ENCODE data around the gene NOC4L. TPM values are rescaled to one million over a fixed set of nuclear protein-coding genes. Genes with fewer than 3 reads are reported as not detected.

Gene NOC4L
- total RNA-seq, 1 experiment from 2014 or later, result 13.4 TPM

DNA sequence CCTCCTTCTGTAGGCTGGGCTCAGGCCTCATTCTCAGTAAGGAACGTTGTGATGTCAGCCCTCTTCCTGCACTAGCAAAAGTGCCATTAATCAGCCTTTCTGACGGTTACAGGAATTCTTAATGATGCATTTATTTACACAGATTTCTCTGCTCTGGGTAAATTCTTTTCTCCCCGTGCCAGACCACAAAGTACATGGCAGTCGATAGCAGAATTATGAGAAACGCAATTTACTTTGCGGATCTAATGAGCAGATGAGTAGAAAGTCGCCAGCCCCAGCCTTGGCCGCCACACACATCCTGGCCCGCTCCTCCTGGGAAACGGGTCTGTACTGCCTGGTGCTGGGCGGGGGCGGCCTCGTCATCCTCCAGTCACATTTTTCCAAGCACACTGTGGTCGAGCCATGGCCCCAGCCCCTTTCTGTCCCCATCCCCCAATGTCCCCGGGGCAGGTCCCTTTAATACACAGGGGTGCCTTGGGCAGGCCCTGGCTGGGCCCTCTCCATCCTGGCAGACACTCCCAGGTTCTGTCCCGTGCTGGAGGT is 25.9 kb downstream of the NOC4L start:
- DNase-seq (ENCODE audit: low spot score), result peak; percentile 84

DNA sequence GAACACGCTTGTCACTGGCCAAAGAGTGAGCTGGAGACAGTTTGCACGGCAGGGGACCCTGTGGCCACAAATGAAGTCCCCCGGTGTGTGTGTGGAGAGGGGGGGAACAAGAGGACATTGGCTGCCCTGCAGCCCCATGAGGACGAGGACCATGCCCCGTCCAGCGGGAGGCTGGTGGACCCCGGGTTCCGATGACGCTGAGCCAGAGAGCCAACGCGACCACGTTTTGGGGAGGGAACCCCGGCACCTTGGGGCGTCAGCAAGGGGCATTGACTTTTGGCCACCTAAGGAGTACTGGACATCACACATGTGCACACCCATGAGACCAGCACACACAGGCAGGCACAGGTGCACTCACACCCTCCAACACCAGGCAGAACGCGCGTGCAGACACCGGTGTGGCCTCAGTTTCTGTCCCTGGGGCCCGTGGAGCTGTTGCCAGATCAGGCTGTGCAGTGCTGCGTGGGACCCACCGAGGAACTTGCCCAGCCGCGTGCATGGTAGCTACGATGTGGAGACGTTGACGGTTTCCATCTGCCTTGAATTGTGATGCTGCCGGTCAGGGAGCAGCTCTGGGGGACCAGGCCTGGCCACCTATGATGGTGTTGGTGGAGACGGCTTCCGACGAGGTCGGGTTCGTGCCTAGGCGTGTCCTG is 26.5 kb downstream of the NOC4L start:
- DNase-seq (ENCODE audit: low spot score), result no peak

DNA sequence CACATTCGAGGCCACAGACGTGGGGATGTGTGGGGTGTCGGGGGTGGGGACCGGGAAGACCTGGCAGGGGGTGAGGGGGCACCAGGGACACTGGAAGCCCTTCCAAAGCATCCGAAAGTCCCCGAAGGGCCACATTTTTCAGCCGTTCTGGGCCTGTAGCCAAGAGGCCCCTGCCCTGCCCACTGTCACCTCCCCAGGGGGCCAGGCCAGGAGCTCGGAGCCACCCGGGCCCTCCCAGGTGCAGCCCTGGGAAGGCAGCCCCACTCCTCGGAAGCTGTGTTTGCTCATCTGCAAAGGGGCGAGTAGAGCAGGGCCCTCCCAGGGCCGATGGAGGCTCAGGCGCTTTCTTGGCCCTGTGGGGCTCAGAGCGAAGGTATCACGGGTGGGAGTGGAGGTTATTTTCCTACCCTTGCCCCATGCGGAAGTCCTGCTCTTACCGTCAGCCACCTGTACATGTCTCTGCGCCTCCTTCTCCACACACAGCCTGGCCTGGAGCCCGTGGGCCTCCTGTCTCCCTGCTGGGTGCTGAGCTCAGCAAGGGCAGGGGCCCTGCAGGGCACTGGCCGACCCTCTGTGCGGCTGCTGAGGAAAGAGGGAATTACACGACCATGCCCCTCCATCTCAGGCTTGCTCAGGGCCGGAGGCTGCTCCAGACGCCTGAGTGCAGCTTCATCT is 27.2 kb downstream of the NOC4L start:
- DNase-seq (ENCODE audit: low spot score), result no peak

DNA sequence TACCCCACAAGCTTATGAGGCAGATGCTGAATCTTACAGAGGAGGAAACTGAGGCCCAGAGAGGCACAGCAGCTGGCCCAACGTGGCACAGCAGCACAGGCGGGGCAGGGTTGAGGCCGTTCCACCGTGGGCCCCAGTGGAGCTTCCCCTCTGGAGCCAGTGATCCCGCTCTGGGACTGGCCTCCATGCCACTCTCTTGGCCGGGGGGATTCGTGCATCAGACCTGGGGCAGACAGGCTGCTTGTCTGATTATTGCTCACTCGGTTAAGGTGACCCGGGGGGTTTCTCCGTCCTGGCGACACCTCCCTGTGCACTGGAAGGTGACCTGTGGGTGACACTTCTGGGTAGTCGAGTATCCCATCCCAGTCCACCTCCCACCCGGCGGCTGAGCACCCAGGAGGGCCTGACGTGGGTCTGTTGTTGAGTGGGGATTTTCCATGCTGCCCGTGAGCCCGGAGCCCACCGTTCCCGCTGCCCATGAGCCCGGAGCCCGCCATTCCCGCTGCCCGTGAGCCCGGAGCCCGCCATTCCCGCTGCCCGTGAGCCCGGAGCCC is 27.8 kb downstream of the NOC4L start:
- DNase-seq (ENCODE audit: low spot score), result no peak

DNA sequence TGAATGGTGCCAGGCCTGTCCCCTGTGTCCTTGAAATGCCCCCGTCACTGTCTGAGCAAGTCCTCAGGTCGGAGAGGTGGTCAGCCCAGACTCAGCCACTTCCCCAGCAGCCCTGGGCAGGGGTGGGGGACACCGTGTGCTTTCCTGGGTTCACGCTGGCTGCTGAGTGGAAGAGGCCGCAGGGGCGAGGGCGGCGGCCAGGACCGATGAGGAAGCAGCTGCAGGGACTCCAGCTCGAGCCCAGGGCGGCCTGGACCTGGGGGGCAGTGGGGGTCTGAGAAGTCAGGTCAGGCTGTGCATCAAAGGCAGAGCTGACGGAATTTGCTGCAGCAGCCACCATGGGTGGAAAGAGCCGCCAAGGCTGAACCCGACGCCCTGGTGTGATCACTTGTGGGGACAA is 28.4 kb downstream of the NOC4L start:
- DNase-seq (ENCODE audit: low spot score), result no peak

DNA sequence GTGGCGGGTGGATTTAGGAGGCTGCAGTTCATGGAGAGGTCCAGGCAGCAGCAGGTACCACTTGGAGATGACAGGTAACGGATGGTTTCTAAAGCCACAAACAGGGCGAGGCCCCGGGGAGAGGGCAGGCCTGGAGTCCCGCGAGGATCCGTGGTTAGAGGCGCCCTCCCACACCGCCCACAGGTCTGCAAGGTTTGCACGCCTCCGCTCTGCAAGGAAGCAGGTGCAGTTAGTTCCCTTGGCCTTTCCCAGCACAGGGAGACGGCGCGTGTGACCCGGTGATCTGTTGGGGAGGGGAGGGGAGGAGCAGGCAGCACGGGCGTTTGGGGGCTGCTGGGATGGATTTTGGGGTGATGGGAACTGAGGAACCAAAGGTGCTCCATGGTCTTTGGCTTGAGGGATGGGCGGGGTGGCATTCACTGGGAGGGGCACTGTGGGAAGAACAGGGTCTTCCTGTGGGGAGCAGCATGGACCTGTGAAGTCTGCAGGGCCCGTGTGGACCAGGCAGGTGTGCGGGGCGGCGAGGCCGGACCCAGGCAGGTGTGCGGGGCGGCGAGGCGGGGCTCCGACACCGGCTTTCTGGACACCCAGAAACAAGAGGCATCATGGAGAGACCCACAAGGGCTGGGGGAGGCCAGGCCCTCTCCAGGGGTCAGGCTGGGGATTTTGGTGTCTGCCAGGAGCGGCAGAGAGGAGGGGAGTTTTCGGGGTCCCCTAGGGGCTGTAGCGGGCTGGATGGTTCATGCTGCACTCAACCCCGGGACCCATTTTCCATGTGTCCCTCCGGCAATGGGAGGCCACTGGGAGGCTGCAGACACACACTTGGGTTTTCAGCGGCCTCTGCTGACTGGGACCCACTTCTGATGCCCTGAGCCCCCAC is 29.1 kb downstream of the NOC4L start:
- DNase-seq (ENCODE audit: low spot score), result no peak

DNA sequence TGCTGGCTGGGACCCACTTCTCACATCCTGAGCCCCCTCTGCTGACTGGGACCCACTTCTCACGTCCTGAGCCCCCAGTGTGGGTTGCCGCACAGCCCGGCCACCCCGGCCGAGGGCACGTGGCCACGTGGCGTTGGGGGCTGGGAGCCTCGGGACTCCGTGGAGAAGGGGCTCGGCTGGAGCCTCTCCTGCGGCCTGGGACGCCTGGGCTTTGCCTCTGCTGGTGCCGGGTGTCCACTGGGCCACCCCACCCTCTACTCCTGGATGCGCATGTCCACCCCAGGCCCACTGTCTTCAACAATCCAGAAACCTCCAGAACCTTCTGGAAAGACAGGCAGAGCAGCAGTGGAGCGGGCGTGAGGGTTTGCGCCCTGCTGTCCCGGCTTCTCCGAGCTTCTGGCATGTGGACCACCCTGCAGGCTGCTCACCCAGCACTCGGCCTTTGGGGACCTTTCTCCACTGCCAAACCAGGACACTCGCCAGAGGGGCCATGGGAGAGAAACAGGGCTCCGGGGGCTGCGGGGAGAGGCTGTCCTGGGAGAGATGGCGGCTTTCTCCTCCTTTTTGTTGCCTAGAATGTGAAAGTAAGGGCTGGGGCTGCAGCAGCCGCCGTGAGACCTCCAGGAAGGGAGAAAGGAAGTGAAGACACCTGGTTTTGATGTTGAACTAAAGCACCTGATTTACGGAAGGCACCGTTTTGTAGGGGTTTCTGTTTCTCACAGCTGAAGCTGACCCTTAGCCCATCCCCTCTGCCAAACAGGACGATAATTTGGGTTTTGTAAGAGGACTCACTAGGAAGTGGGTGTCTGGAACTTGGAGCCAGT is 30.0 kb downstream of the NOC4L start:
- DNase-seq (ENCODE audit: low spot score), result no peak

DNA sequence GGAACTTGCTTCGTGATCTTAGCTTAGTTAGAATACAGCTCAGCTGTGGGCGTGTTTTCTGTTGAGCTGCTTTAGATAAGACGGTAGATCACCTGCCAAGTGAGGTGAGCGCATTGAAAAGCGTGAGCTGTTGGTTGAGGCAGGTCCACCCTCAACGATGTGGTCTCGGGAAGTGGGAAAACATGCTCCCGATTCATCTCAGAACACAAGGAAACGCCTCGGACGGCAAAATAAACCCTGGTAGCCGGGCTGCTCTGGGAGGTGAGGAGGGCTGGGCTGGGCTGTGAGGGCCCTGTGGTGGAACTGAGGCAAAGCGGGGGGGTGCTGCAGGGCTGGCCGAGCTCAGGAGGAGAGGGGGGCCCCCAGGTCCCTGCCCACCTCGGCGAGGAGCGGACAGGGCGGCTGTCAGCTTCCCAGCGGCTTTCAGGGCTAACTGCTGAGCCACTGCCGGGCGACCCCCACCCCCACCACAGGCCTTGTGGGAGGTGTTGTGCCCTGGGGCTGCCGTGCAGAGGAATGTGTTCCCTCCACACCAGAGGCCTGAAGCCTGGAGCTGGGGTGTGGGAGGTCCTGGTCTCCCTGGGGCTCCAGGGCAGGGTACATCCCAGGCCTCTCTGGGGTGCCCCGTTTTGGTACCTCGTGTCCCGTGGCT is 30.7 kb downstream of the NOC4L start:
- no peak for DNase-seq (ENCODE audit: low spot score)

DNA sequence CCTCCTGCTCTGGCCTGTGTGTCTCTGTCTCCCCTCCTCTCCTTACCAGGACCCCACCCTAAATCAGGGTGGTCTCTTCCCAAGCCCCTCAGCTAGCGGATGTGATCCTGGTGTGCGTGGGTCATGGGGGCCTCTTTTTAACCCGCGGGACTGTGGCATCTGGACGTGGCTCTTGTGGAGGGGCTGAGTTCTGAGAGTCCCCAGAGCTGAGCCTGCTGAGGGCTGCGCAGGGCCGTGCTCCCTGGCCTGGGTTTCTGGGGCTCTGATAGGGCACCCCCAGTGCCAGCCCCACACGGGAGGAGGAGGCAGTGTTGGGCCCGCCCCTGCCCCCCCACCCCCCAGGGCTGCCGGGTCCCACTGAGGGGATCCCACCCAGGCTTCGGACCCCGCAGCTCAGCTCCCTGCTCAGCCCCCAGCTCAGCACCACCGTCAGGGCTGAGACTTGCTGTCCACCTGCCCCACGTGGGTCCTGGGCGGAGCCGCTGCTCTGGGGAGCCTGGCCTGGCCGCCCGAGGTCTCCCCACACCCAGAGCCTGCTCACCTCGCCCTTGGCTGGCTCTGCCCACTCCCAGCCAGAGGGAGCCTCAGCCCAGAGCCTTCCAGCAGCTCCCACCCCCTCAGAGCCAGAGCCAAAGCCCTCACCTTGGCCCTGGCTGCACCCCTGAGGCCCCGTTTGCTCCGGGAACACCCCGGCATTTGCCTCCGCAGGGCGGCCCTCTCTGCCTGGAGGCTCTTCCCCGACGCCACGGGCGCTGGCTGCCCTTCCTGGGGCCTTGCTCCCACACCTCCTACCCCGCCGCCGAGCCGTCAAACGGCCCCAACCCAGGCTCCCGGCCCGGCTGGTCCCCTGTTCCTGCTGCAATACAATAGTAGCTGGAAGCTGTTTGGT is 31.5 kb downstream of the NOC4L start:
- DNase-seq (ENCODE audit: low spot score), result no peak

DNA sequence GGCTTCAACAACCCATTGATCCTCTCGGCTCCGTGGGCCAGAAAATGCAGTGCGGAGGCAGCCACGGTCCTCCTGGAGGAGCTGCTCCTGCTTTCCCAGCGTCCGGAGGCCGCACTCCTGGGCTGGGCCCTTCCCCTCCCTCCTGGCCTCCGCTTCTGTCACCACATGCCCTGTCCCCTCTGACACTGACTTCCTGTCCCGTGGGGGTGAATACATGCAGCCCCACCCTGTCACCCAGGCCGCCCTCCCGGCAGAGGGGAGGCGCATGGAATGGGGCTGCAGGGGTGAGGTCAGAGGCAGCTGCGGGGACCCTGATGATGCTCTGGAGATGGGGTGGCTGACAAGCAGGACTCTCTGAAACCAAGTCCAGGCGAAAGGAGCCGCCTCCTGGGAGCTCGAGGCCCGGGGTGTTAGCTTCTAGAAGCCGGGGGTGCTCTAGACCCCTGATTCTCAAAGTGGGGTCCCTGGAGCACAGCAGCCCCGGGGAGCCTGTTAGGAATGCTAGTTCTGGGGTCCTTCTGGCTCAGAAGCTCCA is 32.2 kb downstream of the NOC4L start:
- no peak for DNase-seq (ENCODE audit: low spot score)

DNA sequence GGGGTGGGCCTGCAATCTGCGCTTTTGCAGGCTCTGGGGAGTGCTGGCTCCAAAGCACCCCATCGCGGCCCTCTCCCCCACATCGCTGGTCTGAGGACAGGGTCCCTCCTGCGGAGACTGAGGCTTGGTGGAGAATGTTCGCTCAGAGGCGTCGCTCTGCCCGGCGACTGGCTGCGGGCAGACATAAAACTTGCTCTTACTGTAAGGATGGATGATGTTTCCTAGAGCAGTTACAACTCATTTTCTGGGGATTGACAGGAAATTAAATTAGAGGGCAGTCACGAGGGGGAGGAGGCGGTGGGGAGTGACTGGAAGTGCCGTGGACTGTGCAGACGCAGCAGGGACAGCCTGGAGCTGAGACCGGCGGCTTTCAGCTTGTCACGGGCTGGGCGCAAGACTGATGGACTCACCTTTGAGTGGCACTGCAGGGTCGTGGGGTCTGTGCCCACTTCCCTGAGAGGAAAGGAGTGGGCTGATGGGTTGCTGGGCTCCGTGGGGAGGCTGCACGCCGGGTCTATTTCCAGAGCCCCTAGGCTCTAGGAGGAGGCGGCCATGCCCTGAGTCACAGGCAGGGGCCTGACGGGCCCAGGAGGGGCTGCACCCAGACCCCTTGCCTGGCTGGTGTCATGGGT is 32.8 kb downstream of the NOC4L start:
- DNase-seq (ENCODE audit: low spot score), result no peak

DNA sequence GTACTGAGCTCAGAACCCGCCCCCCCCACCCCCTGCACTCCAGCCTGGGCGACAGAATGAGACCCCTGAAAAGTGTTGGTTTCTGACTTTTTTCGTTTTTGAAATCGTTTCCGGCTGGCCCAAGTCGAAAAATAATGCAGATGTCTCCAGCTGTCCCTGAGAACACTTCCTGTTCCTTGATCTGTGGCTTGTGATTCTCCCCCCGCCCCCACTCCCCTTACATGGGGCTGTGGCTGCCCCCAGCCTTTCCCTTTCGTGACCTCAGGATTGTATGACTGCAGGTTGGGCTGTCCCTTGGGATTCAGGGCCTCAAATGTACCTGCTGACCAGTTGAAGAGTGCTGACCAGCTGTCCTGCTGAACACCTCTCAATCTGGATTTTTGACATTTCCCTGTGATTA is 34.1 kb downstream of the NOC4L start:
- DNase-seq (ENCODE audit: low spot score), result no peak

DNA sequence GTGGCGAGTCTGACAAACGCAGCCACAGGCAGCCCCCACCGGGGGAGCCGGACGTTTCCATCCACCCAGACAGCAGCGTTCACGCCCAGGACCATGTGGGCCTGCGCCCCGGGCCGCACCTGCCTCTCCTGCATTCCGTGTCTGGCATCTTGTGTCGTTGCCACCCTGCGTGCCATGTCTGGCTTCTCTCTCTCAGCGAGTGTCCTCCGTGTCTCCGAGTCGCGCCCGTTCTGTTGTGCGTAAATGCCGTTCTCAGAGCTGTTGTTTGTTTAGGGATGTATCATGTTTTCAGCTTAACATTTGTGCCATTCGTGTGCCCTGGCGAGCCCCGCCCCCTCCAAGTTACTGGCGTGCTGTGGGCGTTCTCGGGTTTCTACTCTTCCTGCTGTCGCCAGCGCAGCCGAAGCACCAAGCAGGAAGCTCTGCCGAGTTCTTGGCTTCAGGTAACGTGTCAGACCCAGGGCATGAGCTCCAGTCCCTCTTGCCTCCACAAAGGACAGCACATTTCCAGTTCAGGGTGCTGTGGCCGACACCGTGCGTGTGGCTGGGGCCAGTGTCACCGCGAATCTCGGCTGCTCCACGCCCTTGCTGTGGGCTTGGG is 34.6 kb downstream of the NOC4L start:
- DNase-seq (ENCODE audit: low spot score), result no peak

DNA sequence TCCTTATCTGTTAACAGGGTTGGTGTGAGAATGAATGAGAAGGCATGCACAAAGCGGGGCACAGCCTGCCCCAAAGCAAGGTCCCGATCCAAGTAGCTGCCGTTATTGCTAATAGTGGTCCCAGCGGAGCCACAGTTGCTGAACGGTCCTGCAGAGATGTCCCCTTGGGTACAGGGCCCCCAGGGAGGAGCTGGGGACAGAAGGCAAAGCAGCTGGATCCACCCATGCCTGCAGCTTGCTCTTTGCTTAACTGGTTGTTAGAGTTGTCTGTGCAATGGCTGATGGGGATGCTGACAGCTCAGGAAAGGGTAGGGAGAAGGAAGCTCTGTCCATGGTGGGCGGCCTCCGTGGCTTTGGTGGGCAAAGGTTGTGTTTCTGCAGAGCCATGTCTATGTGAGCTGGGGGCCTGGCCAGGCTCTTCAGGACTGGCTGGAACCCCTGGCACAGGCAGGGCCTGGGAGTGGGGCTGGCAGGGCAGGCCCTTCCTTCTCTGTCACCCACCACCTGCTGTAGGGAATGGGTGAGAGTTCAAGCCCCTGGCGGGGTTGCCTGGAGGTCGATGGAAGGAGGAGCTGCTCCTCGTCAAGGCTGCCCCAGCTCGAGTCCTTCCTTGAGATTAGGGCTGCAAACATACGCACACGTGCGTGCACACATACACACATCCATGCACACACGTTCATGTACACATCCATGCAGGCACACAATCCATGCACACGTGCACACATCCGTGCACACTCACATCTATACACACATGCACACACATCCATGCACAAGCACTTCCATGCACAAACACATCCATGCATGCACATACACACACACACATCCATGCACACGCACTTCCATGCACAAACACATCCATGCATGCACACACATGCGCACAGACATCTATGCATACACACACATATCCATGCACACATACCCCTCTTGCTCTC is 35.4 kb downstream of the NOC4L start:
- no peak for DNase-seq (ENCODE audit: low spot score)

DNA sequence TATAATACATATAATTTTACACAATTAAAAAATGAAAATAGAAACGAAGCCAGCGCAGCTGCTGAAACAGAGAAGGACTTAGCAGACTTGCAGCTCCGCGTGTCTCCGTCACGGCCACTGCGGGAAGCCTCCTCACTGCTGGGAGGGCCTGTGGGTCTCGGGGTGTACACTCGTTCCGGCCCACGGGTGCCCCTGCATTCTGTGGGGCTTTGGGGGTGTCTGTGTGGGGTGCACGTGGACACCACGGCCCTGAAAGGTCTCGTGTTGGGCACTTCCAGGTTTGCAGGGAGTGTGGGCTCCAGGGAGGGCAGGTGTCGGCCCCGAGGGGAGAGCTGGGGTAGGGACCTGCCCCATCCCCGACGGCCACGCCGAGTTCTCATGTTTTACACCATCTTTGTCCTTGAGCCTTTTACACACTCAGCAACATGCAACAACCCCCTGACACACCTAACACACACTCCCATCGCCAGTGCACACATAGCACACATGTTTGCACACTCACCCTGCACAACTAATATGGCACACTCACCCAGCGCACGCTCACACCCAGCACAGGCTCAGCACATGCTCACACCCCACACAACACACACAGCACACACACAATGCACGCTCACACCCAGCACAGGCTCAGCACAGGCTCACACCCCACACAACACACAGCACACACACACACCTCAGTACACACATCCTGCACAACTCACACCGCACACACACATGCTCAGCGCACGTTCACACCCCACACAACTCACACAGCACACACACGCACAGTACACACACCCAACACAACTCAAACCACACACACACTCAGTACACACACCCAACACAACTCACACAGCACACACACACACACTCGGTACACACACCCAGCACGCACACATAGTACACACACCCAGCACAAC is 36.6 kb downstream of the NOC4L start:
- DNase-seq (ENCODE audit: low spot score), result no peak

DNA sequence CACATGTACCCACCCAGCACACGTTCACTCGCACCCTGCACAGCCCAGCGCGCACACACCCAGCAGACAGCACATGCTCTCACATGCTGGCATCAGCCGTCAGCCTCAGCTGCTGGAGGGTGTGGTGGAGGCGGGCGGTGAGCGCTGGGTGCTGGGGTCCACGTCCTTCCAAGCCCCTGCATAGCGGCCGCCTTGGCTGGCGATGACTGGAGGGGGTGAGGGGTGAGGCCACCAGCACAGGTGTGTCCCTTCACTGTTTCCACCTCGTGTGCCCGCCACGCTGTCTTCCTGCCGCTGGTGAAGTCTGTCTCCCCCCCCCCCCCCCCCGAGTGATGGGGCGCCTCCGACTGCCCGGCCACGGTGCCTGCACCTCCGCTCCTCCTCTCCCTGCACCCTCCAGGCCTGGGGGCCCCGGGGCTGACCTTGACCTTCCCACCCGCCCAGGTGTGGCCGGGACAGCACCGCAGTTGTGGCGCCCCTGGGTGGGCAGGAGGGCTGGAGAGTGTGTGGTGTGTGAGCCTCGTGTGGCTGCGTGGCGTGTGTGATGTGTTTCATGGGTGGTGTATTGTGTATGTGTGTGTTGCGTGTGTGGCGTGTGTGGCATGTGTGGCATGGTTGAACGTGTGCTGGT is 37.4 kb downstream of the NOC4L start:
- DNase-seq (ENCODE audit: low spot score), result no peak

All from H4 (cell line).